ENCODE results near the gene ERP44.
"Not testable (repeated sequence)": the region's sequence is repeated elsewhere in the genome, so short reads cannot be mapped to it uniquely, and the experiment has no call there.

ERP44 gene

DNA sequence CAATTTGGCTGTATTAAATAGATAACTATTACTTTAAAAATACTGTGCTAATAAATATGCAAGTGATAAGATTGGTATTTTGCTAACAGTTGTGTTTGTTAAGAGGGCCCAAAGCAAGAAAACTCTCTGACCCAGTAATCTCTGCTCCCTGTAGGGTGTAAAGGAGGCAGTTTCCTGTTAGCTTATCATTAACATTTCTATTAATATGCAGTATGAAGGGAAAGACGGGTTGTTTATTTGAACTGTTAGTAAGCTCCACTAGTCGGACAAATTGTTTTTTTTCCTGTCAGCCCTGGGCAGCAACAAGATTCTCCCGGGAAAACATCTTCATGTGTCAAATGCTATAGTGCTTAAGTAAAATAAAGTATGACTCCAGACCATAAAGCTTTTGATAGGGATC is 35.6 kb downstream of the ERP44 start:
- TF ChIP-seq, protein P1, sequence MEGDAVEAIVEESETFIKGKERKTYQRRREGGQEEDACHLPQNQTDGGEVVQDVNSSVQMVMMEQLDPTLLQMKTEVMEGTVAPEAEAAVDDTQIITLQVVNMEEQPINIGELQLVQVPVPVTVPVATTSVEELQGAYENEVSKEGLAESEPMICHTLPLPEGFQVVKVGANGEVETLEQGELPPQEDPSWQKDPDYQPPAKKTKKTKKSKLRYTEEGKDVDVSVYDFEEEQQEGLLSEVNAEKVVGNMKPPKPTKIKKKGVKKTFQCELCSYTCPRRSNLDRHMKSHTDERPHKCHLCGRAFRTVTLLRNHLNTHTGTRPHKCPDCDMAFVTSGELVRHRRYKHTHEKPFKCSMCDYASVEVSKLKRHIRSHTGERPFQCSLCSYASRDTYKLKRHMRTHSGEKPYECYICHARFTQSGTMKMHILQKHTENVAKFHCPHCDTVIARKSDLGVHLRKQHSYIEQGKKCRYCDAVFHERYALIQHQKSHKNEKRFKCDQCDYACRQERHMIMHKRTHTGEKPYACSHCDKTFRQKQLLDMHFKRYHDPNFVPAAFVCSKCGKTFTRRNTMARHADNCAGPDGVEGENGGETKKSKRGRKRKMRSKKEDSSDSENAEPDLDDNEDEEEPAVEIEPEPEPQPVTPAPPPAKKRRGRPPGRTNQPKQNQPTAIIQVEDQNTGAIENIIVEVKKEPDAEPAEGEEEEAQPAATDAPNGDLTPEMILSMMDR (IDR thresholded peaks at IDR 0.05; ENCODE audit: low read depth, low read length) = no peak
- TF ChIP-seq POLR2A (IDR thresholded peaks at IDR 0.05; ENCODE audit: extremely low read depth, insufficient read length) = no peak
- TF ChIP-seq, protein P2, sequence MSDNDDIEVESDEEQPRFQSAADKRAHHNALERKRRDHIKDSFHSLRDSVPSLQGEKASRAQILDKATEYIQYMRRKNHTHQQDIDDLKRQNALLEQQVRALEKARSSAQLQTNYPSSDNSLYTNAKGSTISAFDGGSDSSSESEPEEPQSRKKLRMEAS (IDR thresholded peaks at IDR 0.05; ENCODE audit: low read depth, low read length) = no peak
- TF ChIP-seq MYC (IDR thresholded peaks at IDR 0.05; ENCODE audit: low read depth, low read length) = no peak
- no peak for DNase-seq (ENCODE audit: low read depth)
- no peak overlapping the region for H3K4me3 ChIP-seq (ENCODE audit: low read depth, low read length)

DNA sequence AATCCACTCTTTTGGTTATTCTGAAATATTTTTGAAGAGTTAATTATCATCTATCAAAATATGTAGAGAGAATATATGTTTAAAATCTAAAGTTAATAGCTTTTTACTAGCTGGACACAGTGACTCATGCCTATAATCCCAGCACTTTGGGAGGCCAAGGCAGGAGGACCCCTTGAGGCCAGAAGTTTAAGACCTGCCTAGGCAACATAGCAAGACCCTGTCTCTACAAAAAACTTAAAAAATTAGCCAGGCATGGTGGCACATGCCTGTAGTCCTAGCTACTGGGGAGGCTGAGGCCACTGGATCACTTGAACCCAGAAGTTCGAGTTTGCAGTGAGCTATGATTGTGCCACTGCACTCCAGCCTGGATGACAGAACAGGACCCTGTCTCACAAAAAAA is 36.1 kb downstream of the ERP44 start:
- not testable (repeated sequence) for H3K4me3 ChIP-seq (ENCODE audit: low read depth, low read length); DNase-seq (ENCODE audit: low read depth)

DNA sequence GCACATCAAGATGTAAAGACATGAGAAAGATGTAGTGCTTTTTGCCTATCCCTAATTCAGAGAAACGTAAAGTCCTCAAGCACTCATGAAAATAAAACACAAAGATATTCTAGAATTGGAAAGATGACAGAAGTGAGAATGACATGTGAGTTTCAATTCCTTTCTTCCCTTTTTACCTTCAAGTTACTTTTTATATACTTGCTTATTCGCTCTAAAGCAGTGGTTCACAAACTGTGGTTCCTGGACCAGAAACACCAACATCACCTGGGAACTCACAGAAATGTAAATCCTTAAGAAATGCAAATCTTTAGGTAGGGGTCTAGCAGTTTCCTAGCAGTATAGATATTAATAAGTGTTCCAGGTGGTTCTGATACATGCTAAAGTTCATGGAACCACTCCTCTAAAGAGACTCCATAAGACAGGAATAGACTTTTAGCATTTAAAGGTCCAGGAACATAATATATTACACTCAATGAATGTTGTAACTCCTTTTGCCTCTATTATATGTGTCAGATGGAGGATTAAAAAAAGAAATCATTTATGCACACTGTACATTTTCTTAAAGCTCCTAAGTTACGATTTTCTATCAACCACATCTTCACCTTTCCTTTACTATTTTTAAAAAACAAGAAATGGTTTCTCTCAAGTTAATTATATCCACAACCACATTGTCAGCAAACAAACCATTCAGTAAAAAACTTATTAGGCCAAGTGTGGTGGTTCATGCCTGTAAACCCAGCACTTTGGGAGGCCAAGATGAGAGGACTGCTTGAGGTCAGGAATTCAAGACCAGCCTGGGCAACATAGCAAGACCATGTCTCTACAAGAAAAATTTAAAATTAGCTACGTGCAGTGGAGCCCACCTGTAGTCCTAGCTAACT is 39.9 kb downstream of the ERP44 start:
- DNase-seq (ENCODE audit: low read depth) = no peak
- H3K4me3 ChIP-seq (ENCODE audit: low read depth, low read length) = no peak overlapping the region
- TF ChIP-seq, protein P1 (IDR thresholded peaks at IDR 0.05; ENCODE audit: low read depth, low read length) = no peak

DNA sequence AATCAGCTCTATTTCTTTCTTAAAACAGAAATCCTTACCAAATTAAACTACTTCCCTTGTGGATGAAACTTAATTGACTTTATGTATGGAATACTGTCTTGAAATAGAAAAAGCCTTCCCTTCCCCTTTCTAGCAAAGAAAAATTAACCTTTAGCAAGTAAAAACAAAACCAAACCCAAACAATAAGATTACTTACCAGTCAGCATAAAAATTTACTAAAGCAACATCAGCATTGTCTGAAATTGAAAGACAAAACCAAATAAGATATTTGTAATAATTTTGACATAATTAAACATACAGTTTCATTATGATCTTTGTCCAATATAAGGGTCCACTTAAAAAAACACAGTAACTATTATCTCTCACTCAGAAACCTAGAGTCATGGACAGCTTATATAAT is 41.2 kb downstream of the ERP44 start:
- TF ChIP-seq, protein P2 (IDR thresholded peaks at IDR 0.05; ENCODE audit: low read depth, low read length) = no peak
- TF ChIP-seq, protein P1 (IDR thresholded peaks at IDR 0.05; ENCODE audit: low read depth, low read length) = no peak
- TF ChIP-seq POLR2A (IDR thresholded peaks at IDR 0.05; ENCODE audit: extremely low read depth, insufficient read length) = no peak
- TF ChIP-seq MYC (IDR thresholded peaks at IDR 0.05; ENCODE audit: low read depth, low read length) = no peak
- no peak for DNase-seq (ENCODE audit: low read depth)
- H3K4me3 ChIP-seq (ENCODE audit: low read depth, low read length) = no peak overlapping the region

DNA sequence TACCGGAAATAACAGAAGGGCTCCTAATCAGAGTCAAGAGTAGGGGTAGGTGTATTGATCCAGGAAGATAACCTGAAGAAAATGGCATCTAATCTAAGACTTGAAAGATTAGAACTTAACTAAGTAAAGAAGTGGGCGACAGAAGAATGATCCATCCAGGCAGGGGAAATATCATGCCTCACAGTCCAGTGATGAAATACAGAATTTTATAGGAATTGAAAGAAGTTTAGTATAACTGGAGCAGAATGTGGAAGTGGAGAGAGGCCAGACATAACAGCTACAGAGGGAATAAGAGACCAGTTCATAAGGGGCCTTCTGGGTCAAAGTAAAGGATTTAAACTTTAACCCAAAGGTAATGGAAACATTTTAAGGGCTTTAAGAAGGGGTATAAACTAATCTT is 42.2 kb downstream of the ERP44 start:
- no peak for DNase-seq (ENCODE audit: low read depth)
- no peak overlapping the region for H3K4me3 ChIP-seq (ENCODE audit: low read depth, low read length)
- TF ChIP-seq MYC (IDR thresholded peaks at IDR 0.05; ENCODE audit: low read depth, low read length) = no peak
- TF ChIP-seq, protein P1 (IDR thresholded peaks at IDR 0.05; ENCODE audit: low read depth, low read length) = no peak
- TF ChIP-seq, protein P2 (IDR thresholded peaks at IDR 0.05; ENCODE audit: low read depth, low read length) = no peak
- TF ChIP-seq POLR2A (IDR thresholded peaks at IDR 0.05; ENCODE audit: extremely low read depth, insufficient read length) = no peak

DNA sequence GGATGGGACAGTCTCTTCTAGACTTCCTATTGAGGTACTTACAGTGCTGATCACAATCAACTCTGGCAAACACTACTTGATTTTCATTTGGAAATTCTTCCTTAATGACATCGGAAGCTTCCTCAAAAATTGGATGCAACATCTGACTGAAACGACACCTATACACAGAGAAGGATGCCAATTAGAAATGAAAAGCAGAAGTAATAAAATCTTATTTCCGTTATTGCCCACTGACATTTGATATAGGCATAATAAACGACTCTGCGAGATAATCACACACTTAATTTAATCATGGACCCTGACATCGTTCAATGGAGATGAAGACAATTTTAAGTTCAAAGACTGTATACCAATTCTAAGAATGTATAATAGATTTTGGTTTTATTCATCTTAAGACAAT is 46.4 kb downstream of the ERP44 start:
- H3K4me3 ChIP-seq (ENCODE audit: low read depth, low read length) = no peak overlapping the region
- no peak for DNase-seq (ENCODE audit: low read depth)
- TF ChIP-seq, protein P2 (IDR thresholded peaks at IDR 0.05; ENCODE audit: low read depth, low read length) = no peak
- TF ChIP-seq, protein P1 (IDR thresholded peaks at IDR 0.05; ENCODE audit: low read depth, low read length) = no peak
- TF ChIP-seq MYC (IDR thresholded peaks at IDR 0.05; ENCODE audit: low read depth, low read length) = no peak
- no peak for TF ChIP-seq POLR2A (IDR thresholded peaks at IDR 0.05; ENCODE audit: extremely low read depth, insufficient read length)
